Epithelial cell of proximal tubule (primary cell): ENCODE data around the gene ZFYVE27. TPM values are rescaled to one million over a fixed set of nuclear protein-coding genes. Genes with fewer than 3 reads are reported as not detected.

Source experiments
- DNase-seq: peaks from one replicate; pipeline ENCODE4 v3.0.0-alpha.2; 2011; ENCODE audit warnings: low read depth
- H3K4me3 ChIP-seq: 2 replicates; pipeline ENCODE4 v1.5.1; 2011; ENCODE audit warnings: low read depth, mild to moderate bottlenecking, low read length
- CTCF ChIP-seq: conservative IDR thresholded peaks from 2 replicates; pipeline ENCODE4 v1.5.1; 2012; ENCODE audit warnings: low read depth, mild to moderate bottlenecking, low read length
- total RNA-seq: library from RNA; depleted of rRNA; stranded (reverse); fragments of >200 nt; gene quantifications from 2 replicates; pipeline ENCODE4 v1.2.3, GENCODE V29; 2015

Gene ZFYVE27
- total RNA-seq, 1 donor from 2014 or later: 13.5 TPM

- H3K4me3 ChIP-seq: no peak overlapping the region
- no peak for DNase-seq
- TF ChIP-seq CTCF: no peak
Observed at GRCh38 chr10:97765201-97765600, 28.3 kb downstream of the ZFYVE27 start.

- no peak for DNase-seq
- H3K4me3 ChIP-seq: no peak overlapping the region
- TF ChIP-seq CTCF: no peak
Observed at GRCh38 chr10:97766106-97766810, 29.3 kb downstream of the ZFYVE27 start.

GRCh38 chr10:97766996-97767924 lies 30.3 kb downstream of the ZFYVE27 start:
- no peak for DNase-seq
- no peak overlapping the region for H3K4me3 ChIP-seq
- no peak for TF ChIP-seq CTCF

- TF ChIP-seq CTCF: no peak
- no peak for DNase-seq
- H3K4me3 ChIP-seq: no peak overlapping the region
Observed at GRCh38 chr10:97768322-97769315, 31.7 kb downstream of the ZFYVE27 start.

GRCh38 chr10:97770255-97770654 lies 33.3 kb downstream of the ZFYVE27 start:
- no peak overlapping the region for H3K4me3 ChIP-seq
- no peak for TF ChIP-seq CTCF

More at GRCh38 chr10:97770255-97770654, 33.3 kb downstream of the ZFYVE27 start:
- no peak for DNase-seq
